HG03025 (cell line): ENCODE data around the gene KRT1.

Experiments used
- ATAC-seq: cut with Tn5 transposase; IDR thresholded peaks from one replicate; pipeline ENCODE4 v1.9.1; 2021; ENCODE audit warnings: mild to moderate bottlenecking, moderate library complexity; ENCODE audit not compliant: unreplicated experiment, low FRiP score

KRT1 gene

GRCh38 chr12:52662918-52663229, 17.3 kb downstream of the KRT1 start:
- ATAC-seq = no peak

DNA sequence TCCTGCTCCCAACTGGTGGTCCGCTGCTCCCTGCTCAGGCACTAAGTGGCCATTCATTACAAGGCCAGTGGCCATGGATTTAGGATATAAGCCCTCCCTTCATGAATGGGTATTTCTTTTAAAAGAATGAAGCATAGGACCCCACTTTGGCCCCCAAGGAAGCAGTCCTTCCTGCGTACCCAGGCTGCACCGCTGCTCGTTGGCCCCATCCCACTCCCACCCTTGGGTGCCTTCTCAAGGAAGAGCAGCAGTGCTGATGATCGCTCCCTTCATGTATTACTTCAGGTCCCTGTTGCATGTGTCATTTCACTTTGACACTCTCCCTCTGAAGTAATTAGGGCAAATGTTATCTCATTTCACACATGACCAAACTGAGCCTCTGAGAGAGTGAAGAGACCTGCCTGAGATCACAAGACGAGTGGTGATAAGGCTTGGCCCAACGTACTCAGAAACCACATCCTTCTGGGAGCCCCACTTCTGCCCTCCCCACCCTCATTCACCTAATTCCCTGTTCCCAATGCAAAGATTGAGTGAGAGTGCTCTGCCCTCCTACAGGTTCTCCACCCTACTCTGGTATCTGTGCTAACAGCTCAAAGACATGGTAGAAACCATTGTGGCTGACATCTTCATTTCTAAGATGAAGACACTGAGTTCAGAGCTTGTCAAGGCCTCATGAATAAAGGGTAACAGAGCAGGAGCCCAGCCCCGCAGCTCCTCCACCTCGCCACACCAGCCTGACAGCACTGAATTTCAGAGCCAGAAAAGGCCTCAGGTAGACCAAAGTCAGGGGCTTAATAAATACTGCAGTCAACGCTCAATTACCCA, 17.9 kb downstream of the KRT1 start:
- ATAC-seq = no peak

DNA sequence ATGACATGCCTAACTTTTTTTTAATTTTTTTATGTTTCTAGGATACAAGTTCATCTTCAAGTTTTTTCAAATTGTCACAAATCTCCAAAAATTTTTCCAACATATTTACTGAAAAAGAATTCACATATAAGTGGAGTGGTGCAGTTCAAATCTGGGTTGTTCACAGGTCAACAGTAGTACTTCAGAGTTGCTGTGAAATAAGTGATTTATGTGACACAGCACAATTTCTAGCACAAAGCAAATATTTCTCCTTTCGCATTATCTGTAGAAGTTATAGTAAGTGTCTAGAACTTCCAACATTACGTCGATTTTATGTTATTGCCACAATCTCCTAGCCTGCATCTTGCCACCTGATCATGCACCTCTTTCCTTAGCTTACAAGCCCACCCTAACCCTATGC, 18.5 kb downstream of the KRT1 start:
- ATAC-seq = no peak

DNA sequence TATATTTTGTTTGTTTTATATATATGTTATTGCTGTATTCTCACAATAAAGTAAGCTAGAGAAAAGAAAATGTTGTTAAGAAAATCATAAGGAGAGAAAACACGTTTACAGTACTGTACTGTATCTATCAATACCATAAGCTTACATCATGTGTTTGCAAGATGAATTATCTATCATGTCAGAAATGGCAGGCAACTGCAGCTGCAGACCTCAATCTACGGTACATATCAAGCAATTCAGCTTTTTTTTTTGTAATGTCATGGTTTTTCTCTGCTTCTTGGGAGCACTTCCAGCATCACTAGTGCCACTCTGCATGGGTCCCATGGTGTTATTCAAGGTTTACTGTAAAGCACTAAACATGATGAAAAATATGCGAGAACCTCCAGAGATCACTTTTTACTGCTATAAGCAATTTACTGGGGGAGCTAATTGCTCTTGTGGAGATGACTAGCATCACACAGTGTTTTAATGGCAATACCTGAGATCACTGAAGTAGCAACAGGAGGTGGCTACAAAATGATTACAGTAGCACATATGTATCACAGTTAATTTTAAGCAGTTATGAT, 19.2 kb downstream of the KRT1 start:
- no peak for ATAC-seq

DNA sequence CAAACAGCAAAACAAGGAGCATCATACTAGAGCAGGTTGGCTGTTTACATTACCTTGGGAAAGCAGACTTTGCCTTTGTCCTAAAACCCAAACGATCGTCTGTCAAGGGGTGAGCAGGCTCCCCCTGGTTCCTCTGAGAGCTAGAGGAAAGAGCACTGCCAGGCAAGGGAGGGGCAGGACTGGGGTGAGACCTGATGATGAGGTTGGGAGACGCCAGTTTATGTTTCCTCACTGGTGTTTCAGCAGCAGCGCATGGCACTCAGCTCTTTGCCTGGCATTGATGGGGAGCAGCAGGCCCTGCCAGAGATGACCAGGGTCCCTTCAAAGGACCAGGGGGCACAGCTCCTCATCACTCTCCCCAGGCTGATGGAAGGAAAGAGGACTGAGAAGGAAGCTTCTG, 20.3 kb downstream of the KRT1 start:
- no peak for ATAC-seq

DNA sequence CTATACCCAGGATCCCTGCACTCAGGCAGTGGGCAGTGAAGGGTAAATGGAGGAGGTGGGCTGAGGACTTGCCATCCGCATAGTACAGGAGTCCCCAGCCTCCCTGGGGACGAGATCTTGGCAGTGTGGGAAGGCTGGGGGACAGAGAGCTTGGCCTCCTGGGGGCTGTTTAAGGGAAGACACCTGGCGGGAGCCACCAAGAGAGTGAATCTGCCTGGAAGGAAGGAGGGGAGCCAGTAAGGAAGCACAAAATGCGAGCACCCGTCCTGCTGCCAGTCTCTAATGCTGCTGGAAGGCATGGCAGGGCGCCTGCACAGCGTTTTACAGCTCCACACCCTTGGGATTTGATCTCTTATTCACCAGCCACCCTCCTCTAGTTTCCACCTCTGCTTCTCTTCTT, 20.8 kb downstream of the KRT1 start:
- no peak for ATAC-seq

GRCh38 chr12:52658196-52658595, 22.0 kb downstream of the KRT1 start:
- no peak for ATAC-seq

DNA sequence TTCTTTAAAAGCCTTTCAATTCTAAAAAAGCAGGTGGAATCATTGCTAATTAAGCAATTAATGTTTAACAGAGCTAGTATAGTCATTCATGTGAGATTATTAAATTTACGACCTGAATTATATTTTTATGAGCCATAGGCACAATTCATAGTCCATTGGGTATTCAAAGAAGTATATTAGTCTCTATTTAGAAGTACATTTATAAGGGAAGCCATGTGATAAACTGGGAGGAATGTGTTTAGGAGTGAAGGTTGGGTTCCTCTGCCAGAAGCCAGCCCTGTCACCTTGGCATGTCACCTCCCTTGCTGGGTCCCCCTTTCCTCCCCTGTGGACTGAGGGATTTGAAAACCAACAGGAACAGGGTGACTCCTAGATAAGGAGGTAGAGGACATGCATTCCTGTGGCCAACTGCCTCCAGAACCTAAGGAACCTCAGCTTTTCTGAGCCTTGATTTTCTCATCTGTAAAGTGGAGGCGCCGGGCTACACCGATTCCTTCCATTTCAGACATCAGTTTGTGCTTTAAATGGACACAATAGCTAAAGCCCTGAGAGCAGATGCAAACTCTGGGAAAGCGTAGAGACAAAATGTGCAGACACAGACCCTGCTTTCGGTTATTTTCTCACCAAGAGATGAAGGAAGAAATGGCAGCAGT, 22.8 kb downstream of the KRT1 start:
- ATAC-seq = no peak

DNA sequence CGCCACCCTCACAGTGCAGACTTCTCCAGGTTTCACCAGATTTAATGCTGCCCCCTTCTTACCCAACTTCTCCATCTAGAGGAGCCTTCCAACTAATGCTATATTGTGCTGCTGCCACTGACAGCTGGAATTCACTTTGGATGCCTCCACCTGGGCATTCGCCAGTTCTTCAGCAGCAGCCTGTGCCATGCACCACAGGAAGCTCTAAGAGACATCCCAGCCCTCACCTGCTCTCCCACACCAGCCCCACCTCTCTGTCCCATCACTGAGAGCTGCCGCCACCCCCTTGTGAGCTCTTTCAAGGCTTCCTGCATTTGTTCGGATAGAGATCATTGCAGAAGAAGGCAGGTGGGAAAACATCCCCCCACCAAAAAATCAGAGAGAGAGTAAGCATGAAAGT, 23.6 kb downstream of the KRT1 start:
- no peak for ATAC-seq

DNA sequence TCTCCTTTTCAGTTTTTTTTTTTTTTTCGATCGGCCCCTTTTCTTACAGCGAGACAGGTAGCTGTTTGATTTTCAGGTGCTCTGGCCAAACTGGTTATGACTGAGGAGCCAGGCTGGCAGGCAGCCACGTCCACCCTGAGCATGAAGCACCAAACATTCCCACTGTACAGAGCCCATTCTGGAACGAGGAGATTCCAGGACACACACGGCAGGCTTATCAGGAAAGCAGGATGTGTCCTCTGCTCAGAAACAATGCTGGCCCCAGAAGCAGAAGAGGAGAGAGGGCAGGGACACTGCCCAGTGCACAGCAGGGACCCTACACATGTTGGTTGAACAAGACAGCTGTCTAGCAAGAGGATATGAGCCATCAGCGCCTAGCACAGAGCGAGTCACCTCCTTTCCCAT, 24.5 kb downstream of the KRT1 start:
- no peak for ATAC-seq

GRCh38 chr12:52655251-52655650, 25.0 kb downstream of the KRT1 start:
- no peak for ATAC-seq

DNA sequence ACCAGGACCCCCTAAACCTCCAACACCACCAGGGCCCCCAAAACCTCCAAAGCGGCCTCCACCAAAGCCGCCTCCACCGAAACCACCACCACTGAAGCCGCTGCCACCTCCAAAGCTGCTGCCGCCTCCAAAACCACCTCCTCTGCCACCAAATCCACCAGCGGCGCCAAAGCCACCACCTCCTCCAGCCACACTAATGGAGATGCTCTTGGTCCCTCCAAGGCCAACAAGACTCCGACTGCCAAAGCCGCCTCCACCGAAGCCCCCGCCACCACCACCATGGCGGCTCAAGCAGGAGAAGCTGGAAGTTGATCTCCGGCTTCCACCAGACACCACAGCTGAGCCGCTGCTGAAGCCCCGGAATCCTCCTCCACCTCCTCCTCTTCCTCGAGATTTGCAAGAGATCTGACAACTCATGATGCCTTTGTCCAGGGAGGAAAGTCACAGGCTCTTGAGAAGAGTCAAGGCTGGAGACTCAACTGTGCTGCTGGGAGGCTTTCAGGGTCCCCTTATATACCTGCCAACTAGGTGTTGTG, 28.4 kb downstream of the KRT1 start, which contains the start of gene KRT2:
KRT2 (minus strand) TSS at position 486 of the 536 bp plus-strand sequence; CDS start at position 417, 69 bp downstream.
- ATAC-seq = no peak

- no peak for ATAC-seq
Observed at GRCh38 chr12:52650520-52651081, 29.6 kb downstream of the KRT1 start.

- no peak for ATAC-seq
Observed at GRCh38 chr12:52649066-52649465, 31.1 kb downstream of the KRT1 start.

GRCh38 chr12:52648012-52648550, 32.1 kb downstream of the KRT1 start:
- no peak for ATAC-seq

- no peak for ATAC-seq
Observed at GRCh38 chr12:52647601-52648000, 32.6 kb downstream of the KRT1 start.

GRCh38 chr12:52646613-52647012, 33.6 kb downstream of the KRT1 start:
- no peak for ATAC-seq

- no peak for ATAC-seq
Observed at GRCh38 chr12:52645982-52646381, 34.2 kb downstream of the KRT1 start.

GRCh38 chr12:52645120-52645761, 35.0 kb downstream of the KRT1 start:
- no peak for ATAC-seq

DNA sequence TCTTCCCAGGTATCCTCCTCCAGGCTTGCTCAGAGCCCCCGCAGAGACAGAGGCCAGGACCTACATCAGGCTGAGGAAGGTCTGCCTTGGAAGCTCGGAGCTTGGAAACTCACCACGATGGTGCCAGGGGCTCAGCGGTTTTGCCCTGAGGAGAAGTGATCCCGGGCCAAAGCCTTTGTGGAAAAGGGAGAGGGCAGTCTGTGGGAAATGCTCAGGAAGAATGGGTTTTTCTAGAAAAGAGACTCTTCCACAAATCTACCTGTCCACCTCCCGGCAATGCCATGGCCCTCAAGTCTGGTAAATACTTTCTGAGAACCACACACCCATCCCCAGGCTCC, 36.2 kb downstream of the KRT1 start:
- no peak for ATAC-seq
